ENCODE measurements around the gene ARHGAP32. TPM values are rescaled to one million over a fixed set of nuclear protein-coding genes. Genes with fewer than 3 reads are reported as not detected.
"Not testable (repeated sequence)": the region's sequence is repeated elsewhere in the genome, so short reads cannot be mapped to it uniquely, and the experiment has no call there.

The ARHGAP32 gene
- total RNA-seq, 2 experiments from 2014 or later: 8.7 to 10.0 TPM

- Histone ChIP-seq H3K27me3 (ENCODE audit: control insufficient read depth in 1 of 2, insufficient read depth in 2 of 2, low read length in 2 of 2) (no peaks in the 10 kb centered on the region), H3K4me3 (ENCODE audit: low read length) (no peak overlapping the region), H3K27ac (ENCODE audit: low read depth in 1 of 2, low read length in 2 of 2) (no peak overlapping the region), H3K36me3 (ENCODE audit: insufficient read depth, low read length) (no peaks in the 10 kb centered on the region), H3K9me3 (ENCODE audit: control insufficient read depth in 1 of 2, insufficient read depth in 1 of 2, low read length in 2 of 2) (peaks cover 0 to 4% of the 10 kb centered on the region in 2 experiments), H3K4me1 (ENCODE audit: insufficient read depth, low read length) (no peaks in the 10 kb centered on the region)
- ChIA-PET POLR2A (no interaction called here), CTCF (no interaction called here)
- no peak overlapping the region for H3K4me3 Mint-ChIP-seq
- peaks cover 50% of the 10 kb centered on the region for H3K36me3 Mint-ChIP-seq (ENCODE audit: low read depth)
- ATAC-seq (ENCODE audit: poor library complexity) (no peak), DNase-seq (no peak)
- peaks cover 19% of the 10 kb centered on the region for H3K9me3 Mint-ChIP-seq
- no peaks in the 10 kb centered on the region for H3K27me3 Mint-ChIP-seq
- no peak overlapping the region for H3K27ac Mint-ChIP-seq
- no peak for TF ChIP-seq CTCF (IDR thresholded peaks at IDR 0.05)
- intact Hi-C loops (cut with DNase I, micrococcal nuclease): no loop called here
- H3K4me1 Mint-ChIP-seq (ENCODE audit: low read depth): no peaks in the 10 kb centered on the region
Observed at GRCh38 chr11:129167315-129167714, 24.8 kb downstream of the ARHGAP32 start.

- H3K36me3 Mint-ChIP-seq (ENCODE audit: low read depth): peaks cover 59% of the 10 kb centered on the region
- ATAC-seq (ENCODE audit: poor library complexity) (no peak), DNase-seq (no peak)
- TF ChIP-seq CTCF (IDR thresholded peaks at IDR 0.05): no peak
- Histone ChIP-seq H3K4me3 (ENCODE audit: low read length) (no peak overlapping the region), H3K4me1 (ENCODE audit: insufficient read depth, low read length) (no peaks in the 10 kb centered on the region), H3K9me3 (ENCODE audit: control insufficient read depth in 1 of 2, insufficient read depth in 1 of 2, low read length in 2 of 2) (no peaks in the 10 kb centered on the region), H3K27me3 (ENCODE audit: control insufficient read depth in 1 of 2, insufficient read depth in 2 of 2, low read length in 2 of 2) (no peaks in the 10 kb centered on the region), H3K27ac (ENCODE audit: low read depth in 1 of 2, low read length in 2 of 2) (no peak overlapping the region), H3K36me3 (ENCODE audit: insufficient read depth, low read length) (no peaks in the 10 kb centered on the region)
- ChIA-PET CTCF (no interaction called here), POLR2A (no interaction called here)
- H3K27me3 Mint-ChIP-seq: no peaks in the 10 kb centered on the region
- H3K9me3 Mint-ChIP-seq: peaks cover 10% of the 10 kb centered on the region
- peaks cover 4% of the 10 kb centered on the region for H3K4me1 Mint-ChIP-seq (ENCODE audit: low read depth)
- H3K4me3 Mint-ChIP-seq: no peak overlapping the region
- intact Hi-C loops (cut with DNase I, micrococcal nuclease): no loop called here
- H3K27ac Mint-ChIP-seq: no peak overlapping the region
Observed at GRCh38 chr11:129163714-129164164, 28.4 kb downstream of the ARHGAP32 start.

- H3K4me1 Mint-ChIP-seq (ENCODE audit: low read depth); intact Hi-C loops (cut with DNase I, micrococcal nuclease); POLR2A ChIA-PET; H3K27me3 ChIP-seq (ENCODE audit: control insufficient read depth in 1 of 2, insufficient read depth in 2 of 2, low read length in 2 of 2); ATAC-seq (ENCODE audit: poor library complexity); H3K27me3 Mint-ChIP-seq; H3K27ac ChIP-seq (ENCODE audit: low read depth in 1 of 2, low read length in 2 of 2); DNase-seq; H3K4me3 Mint-ChIP-seq; H3K4me1 ChIP-seq (ENCODE audit: insufficient read depth, low read length); CTCF ChIA-PET; H3K27ac Mint-ChIP-seq; H3K36me3 ChIP-seq (ENCODE audit: insufficient read depth, low read length); H3K4me3 ChIP-seq (ENCODE audit: low read length): not testable (repeated sequence)
- H3K36me3 Mint-ChIP-seq (ENCODE audit: low read depth): peaks cover 85% of the 10 kb centered on the region
- peaks cover 0 to 11% of the 10 kb centered on the region in 2 experiments for H3K9me3 ChIP-seq (ENCODE audit: control insufficient read depth in 1 of 2, insufficient read depth in 1 of 2, low read length in 2 of 2)
- peaks cover 27% of the 10 kb centered on the region for H3K9me3 Mint-ChIP-seq
Observed at GRCh38 chr11:129157080-129157479, 35.0 kb downstream of the ARHGAP32 start.

- Mint-ChIP-seq H3K27me3 (no peaks in the 10 kb centered on the region), H3K36me3 (ENCODE audit: low read depth) (peaks cover 85% of the 10 kb centered on the region), H3K9me3 (peaks cover 30% of the 10 kb centered on the region), H3K27ac (no peak overlapping the region), H3K4me1 (ENCODE audit: low read depth) (peaks cover 6% of the 10 kb centered on the region), H3K4me3 (no peak overlapping the region)
- ATAC-seq (ENCODE audit: poor library complexity) (no peak), DNase-seq (no peak)
- Histone ChIP-seq H3K4me1 (ENCODE audit: insufficient read depth, low read length) (no peaks in the 10 kb centered on the region), H3K27me3 (ENCODE audit: control insufficient read depth in 1 of 2, insufficient read depth in 2 of 2, low read length in 2 of 2) (no peaks in the 10 kb centered on the region), H3K4me3 (ENCODE audit: low read length) (no peak overlapping the region), H3K36me3 (ENCODE audit: insufficient read depth, low read length) (no peaks in the 10 kb centered on the region), H3K27ac (ENCODE audit: low read depth in 1 of 2, low read length in 2 of 2) (no peak overlapping the region), H3K9me3 (ENCODE audit: control insufficient read depth in 1 of 2, insufficient read depth in 1 of 2, low read length in 2 of 2) (peaks cover 0 to 11% of the 10 kb centered on the region in 2 experiments)
- TF ChIP-seq CTCF (IDR thresholded peaks at IDR 0.05): no peak
- POLR2A ChIA-PET: no interaction called here
- intact Hi-C loops (cut with DNase I, micrococcal nuclease): no loop called here
- CTCF ChIA-PET: no interaction called here
Observed at GRCh38 chr11:129155745-129156144, 36.4 kb downstream of the ARHGAP32 start.
